GM18520 (cell line): ENCODE results near the gene FBLN2.
"Not testable (repeated sequence)": the region's sequence is repeated elsewhere in the genome, so short reads cannot be mapped to it uniquely, and the experiment has no call there.

Experiments
- ATAC-seq: cut with Tn5 transposase; IDR thresholded peaks from one replicate; pipeline ENCODE4 v1.9.1; 2021; ENCODE audit not compliant: unreplicated experiment

The FBLN2 gene

GRCh38 chr3:13513051-13513912 is 35.6 kb upstream of the FBLN2 start:
- no peak for ATAC-seq

GRCh38 chr3:13513913-13514517 is 34.9 kb upstream of the FBLN2 start:
- ATAC-seq: no peak

- no peak for ATAC-seq
Measured at GRCh38 chr3:13514639-13515435, 34.1 kb upstream of the FBLN2 start.

GRCh38 chr3:13515786-13516759 is 32.9 kb upstream of the FBLN2 start:
- ATAC-seq: no peak

- no peak for ATAC-seq
Measured at GRCh38 chr3:13516760-13517135, 32.2 kb upstream of the FBLN2 start.

- ATAC-seq: no peak
Measured at GRCh38 chr3:13517253-13517977, 31.5 kb upstream of the FBLN2 start.

GRCh38 chr3:13518516-13518953 is 30.4 kb upstream of the FBLN2 start:
- no peak for ATAC-seq

GRCh38 chr3:13519006-13519791 is 29.7 kb upstream of the FBLN2 start:
- no peak for ATAC-seq

- ATAC-seq: no peak
Measured at GRCh38 chr3:13520326-13520880, 28.5 kb upstream of the FBLN2 start.

- no peak for ATAC-seq
Measured at GRCh38 chr3:13521309-13521708, 27.6 kb upstream of the FBLN2 start.

- not testable (repeated sequence) for ATAC-seq
Measured at GRCh38 chr3:13521749-13522148, 27.2 kb upstream of the FBLN2 start.

- ATAC-seq: no peak
Measured at GRCh38 chr3:13522236-13522635, 26.7 kb upstream of the FBLN2 start.

- ATAC-seq: no peak
Measured at GRCh38 chr3:13524979-13525669, 23.8 kb upstream of the FBLN2 start.

GRCh38 chr3:13525827-13526625 is 22.9 kb upstream of the FBLN2 start:
- ATAC-seq: no peak

- ATAC-seq: no peak
Measured at GRCh38 chr3:13526626-13526949, 22.3 kb upstream of the FBLN2 start.

- no peak for ATAC-seq
Measured at GRCh38 chr3:13528217-13528867, 20.6 kb upstream of the FBLN2 start.
